GM12801 (cell line): ENCODE results near the gene FARS2.

ENCODE experiments used
- CTCF ChIP-seq: IDR thresholded peaks from one replicate; pipeline ENCODE4 v1.5.1; 2011; ENCODE audit warnings: control low read depth; ENCODE audit not compliant: insufficient read length; ENCODE audit errors: extremely low read depth

The FARS2 gene

GRCh38 chr6:5367510-5367909, 106.2 kb downstream of the FARS2 start:
- no peak for TF ChIP-seq CTCF

- TF ChIP-seq CTCF: no peak
Observed at GRCh38 chr6:5373430-5373829, 112.1 kb downstream of the FARS2 start.

GRCh38 chr6:5378331-5378730, 117.0 kb downstream of the FARS2 start:
- no peak for TF ChIP-seq CTCF

- TF ChIP-seq CTCF: no peak
Observed at GRCh38 chr6:5379647-5380242, 118.4 kb downstream of the FARS2 start.

GRCh38 chr6:5383856-5384255, 122.5 kb downstream of the FARS2 start:
- TF ChIP-seq CTCF: no peak

- no peak for TF ChIP-seq CTCF
Observed at GRCh38 chr6:5384276-5384675, 123.0 kb downstream of the FARS2 start.

GRCh38 chr6:5388326-5388725, 127.0 kb downstream of the FARS2 start:
- TF ChIP-seq CTCF: no peak
